ENCODE results near the gene USH2A.

- no peak for TF ChIP-seq TAF1 (IDR thresholded peaks at IDR 0.05; ENCODE audit: borderline replicate concordance, low read depth, low read length)
- TF ChIP-seq REST (IDR thresholded peaks at IDR 0.05; ENCODE audit: low read depth, low read length): no peak
- TF ChIP-seq CTCF (IDR thresholded peaks at IDR 0.05): no peak
- TF ChIP-seq TEAD4 (IDR thresholded peaks at IDR 0.05; ENCODE audit: borderline replicate concordance, insufficient read depth): no peak
- TF ChIP-seq RXRA (IDR thresholded peaks at IDR 0.05; ENCODE audit: borderline replicate concordance, low read depth): 0 out of 2 replicates have a peak, but pooled peaks have one; percentile 5
- no peak for TF ChIP-seq EZH2phosphoT487 (IDR thresholded peaks at IDR 0.05; ENCODE audit: borderline replicate concordance, low read depth)
- TF ChIP-seq TCF12 (IDR thresholded peaks at IDR 0.05): no peak
- TF ChIP-seq MAX (IDR thresholded peaks at IDR 0.05; ENCODE audit: low read depth): no peak
- no peak for TF ChIP-seq SMC3 (IDR thresholded peaks at IDR 0.05; ENCODE audit: low read depth, low read length)
- TF ChIP-seq RFX5 (IDR thresholded peaks at IDR 0.05; ENCODE audit: low read length): no peak
Observed at GRCh38 chr1:216183007-216183406, 240.2 kb downstream of the USH2A start.
